Endothelial cell of umbilical vein (primary cell): ENCODE data around the gene CP. TPM values are rescaled to one million over a fixed set of nuclear protein-coding genes. Genes with fewer than 3 reads are reported as not detected.

Experiments used
- BruUV-seq: library from RNA; stranded (reverse); fragments of 400-500 nt; replicated peaks from 2 replicates; lab custom pipeline; 2021; lab: Mats Ljungman, UMichigan
- CTCF ChIA-PET: fragments of 300-600, 350-600 bp; sonication (Branson Sonifier 250); formaldehyde crosslinking; loops from one replicate; lab custom pipeline; 2021; ENCODE audit warnings: antibody characterized with exemption, inconsistent platforms; lab: Charles Lee
- POLR2A ChIA-PET: fragments of 300-600, 350-600 bp; sonication (Branson Sonifier 250); formaldehyde crosslinking; loops from one replicate; lab custom pipeline; 2021; ENCODE audit warnings: antibody characterized with exemption, inconsistent platforms; lab: Charles Lee
- DNase-seq: peaks from one replicate; pipeline ENCODE4 v3.0.0-alpha.2; 2011; ENCODE audit warnings: low read depth, low spot score
- FAIRE-seq: peaks from 2 replicates; lab custom pipeline; 2011; peaks lifted over from hg19 to GRCh38; lab: Jason Lieb, UNC
- H2AFZ ChIP-seq: 2 replicates; pipeline ENCODE4 v1.6.0; 2012; ENCODE audit warnings: low read depth, low read length, control low read depth, inconsistent platforms
- H3K27ac ChIP-seq: 2 replicates; pipeline ENCODE4 v1.5.1; 2011; ENCODE audit warnings: low read depth, mild to moderate bottlenecking, control low read depth, low read length, moderate library complexity; ENCODE audit not compliant: insufficient read depth
- H3K27me3 ChIP-seq, 2 experiments: 2 replicates each; pipeline versions ENCODE4 v1.6.0 to v1.6.1; 2011; ENCODE audit warnings: low read length in 2 of 2, mixed read lengths in 1 of 2; ENCODE audit not compliant: control insufficient read depth in 2 of 2, insufficient read depth in 2 of 2
- H3K36me3 ChIP-seq, 2 experiments: 2 replicates in 1 of 2; 3 replicates in 1 of 2; pipeline ENCODE4 v1.5.1; 2011; ENCODE audit warnings: low read length in 2 of 2, mild to moderate bottlenecking in 1 of 2, moderate library complexity in 1 of 2; ENCODE audit not compliant: control insufficient read depth in 2 of 2, insufficient read depth in 2 of 2; ENCODE audit errors: extremely low read depth in 1 of 2
- H3K4me1 ChIP-seq: 3 replicates; pipeline ENCODE4 v1.5.1; 2011; ENCODE audit warnings: mild to moderate bottlenecking, low read length; ENCODE audit not compliant: control insufficient read depth, insufficient read depth; ENCODE audit errors: extremely low read depth
- H3K4me2 ChIP-seq: 2 replicates; pipeline ENCODE4 v1.6.1; 2011; ENCODE audit warnings: low read length, control low read depth, mixed read lengths; ENCODE audit not compliant: insufficient read depth
- H3K4me3 ChIP-seq, 3 experiments: fragments of 200-600 bp in 1 of 3; sonication (generic), shearing (Covaris generic) in 1 of 3; replicated peaks in 1 of 3; 2 replicates each; pipeline ENCODE4 v1.5.1; 2011 to 2016; ENCODE audit warnings: control low read depth in 3 of 3, low read length in 3 of 3, mild to moderate bottlenecking in 2 of 3, inconsistent platforms in 1 of 3, low read depth in 1 of 3, moderate library complexity in 1 of 3; ENCODE audit not compliant: insufficient read depth in 1 of 3
- H3K79me2 ChIP-seq: 2 replicates; pipeline ENCODE4 v1.6.0; 2012; ENCODE audit warnings: low read length, inconsistent platforms; ENCODE audit not compliant: control insufficient read depth, insufficient read depth
- H3K9ac ChIP-seq: replicated peaks from 2 replicates; pipeline ENCODE3; 2011; ENCODE audit warnings: low read length, control low read depth; ENCODE audit not compliant: insufficient read depth; ENCODE audit errors: extremely low read depth
- H3K9me1 ChIP-seq: replicated peaks from 3 replicates; pipeline ENCODE4 v1.6.0; 2011; ENCODE audit warnings: mild to moderate bottlenecking, low read length; ENCODE audit not compliant: control insufficient read depth, insufficient read depth; ENCODE audit errors: extremely low read depth
- H3K9me3 ChIP-seq: replicated peaks from 2 replicates; pipeline ENCODE4 v1.5.1; 2012; ENCODE audit warnings: low read length, inconsistent platforms; ENCODE audit not compliant: control insufficient read depth, insufficient read depth
- H4K20me1 ChIP-seq: replicated peaks from 2 replicates; pipeline ENCODE3; 2011; ENCODE audit warnings: mild to moderate bottlenecking, low read length; ENCODE audit not compliant: control insufficient read depth, insufficient read depth; ENCODE audit errors: extremely low read depth
- EZH2 ChIP-seq: IDR thresholded peaks from 2 replicates; pipeline ENCODE4 v1.6.1; 2012; ENCODE audit warnings: borderline replicate concordance, low read depth, mild to moderate bottlenecking, moderate library complexity, low read length, inconsistent platforms; ENCODE audit not compliant: severe bottlenecking
- FOS ChIP-seq: IDR thresholded peaks from 2 replicates; pipeline ENCODE4 v1.6.1; 2011; ENCODE audit warnings: mild to moderate bottlenecking, low read length, moderate library complexity, borderline replicate concordance; ENCODE audit not compliant: insufficient read depth
- GATA2 ChIP-seq: IDR thresholded peaks from 2 replicates; pipeline ENCODE4 v1.7.0; 2011; ENCODE audit warnings: low read depth, mild to moderate bottlenecking, moderate library complexity, mixed read lengths, low read length; ENCODE audit not compliant: insufficient read length, insufficient read depth
- JUN ChIP-seq: IDR thresholded peaks from 2 replicates; pipeline ENCODE4 v1.6.1; 2011; ENCODE audit warnings: borderline replicate concordance, low read depth; ENCODE audit not compliant: insufficient read length, insufficient read depth
- MYC ChIP-seq: IDR thresholded peaks from one replicate; pipeline ENCODE4 v1.6.1; 2011; ENCODE audit warnings: mild to moderate bottlenecking, low read depth, low read length
- POLR2A ChIP-seq: IDR thresholded peaks from 2 replicates; pipeline ENCODE4 v1.6.1; 2012; ENCODE audit warnings: low read depth, mild to moderate bottlenecking, control low read depth, low read length
- POLR2AphosphoS5 ChIP-seq: IDR thresholded peaks from 2 replicates; pipeline ENCODE4 v1.6.1; 2012; ENCODE audit warnings: low read depth, mild to moderate bottlenecking, control low read depth, low read length, moderate library complexity; ENCODE audit not compliant: insufficient read depth
- dilution Hi-C: fragments of 300-500 bp; cut with MboI; formaldehyde crosslinking; loops from one replicate; pipeline ENCODE4 v1.15.0; 2019; ENCODE audit warnings: low sequenced_read_pairs; ENCODE audit not compliant: extremely low pct_ligation_motif_present
- intact Hi-C: fragments of 100-400 bp; cut with micrococcal nuclease; formaldehyde crosslinking; loops from one replicate; pipeline ENCODE4 v1.10.0; 2022
- polyA plus RNA-seq, 4 experiments: library from polyadenylated mRNA; depleted of rRNA in 3 of 4; stranded (reverse) in 3 of 4; unstranded in 1 of 4; fragments of >200 nt; gene quantifications; 2 replicates each; pipeline versions ENCODE4 v1.2.1 to v1.2.3, GENCODE V29; 2011 to 2012; ENCODE audit warnings: missing spikeins in 1 of 4
- total RNA-seq: library from RNA; stranded (reverse); gene quantifications from 2 replicates; pipeline ENCODE4 v1.2.3, GENCODE V29; 2021
- TF ChIP-seq, protein P1 (sequence below): IDR thresholded peaks from 2 replicates; pipeline ENCODE4 v1.6.1; 2011; ENCODE audit not compliant: insufficient read depth, insufficient read length
- TF ChIP-seq, protein P2 (sequence below), 2 donors: IDR thresholded peaks; 1 replicate in 1 of 2; 2 replicates in 1 of 2; pipeline ENCODE4 v1.5.1; 2011; ENCODE audit warnings: low read length in 2 of 2, mild to moderate bottlenecking in 2 of 2, moderate library complexity in 2 of 2, control low read depth in 1 of 2, inconsistent platforms in 1 of 2, low read depth in 1 of 2; ENCODE audit not compliant: insufficient read depth in 1 of 2; ENCODE audit errors: extremely low read depth in 1 of 2

CP gene
- total and polyA plus RNA-seq, 2 donors (not counting 3 experiments of a cell fraction or from before 2014, with no cell fraction given), result not detected

DNA sequence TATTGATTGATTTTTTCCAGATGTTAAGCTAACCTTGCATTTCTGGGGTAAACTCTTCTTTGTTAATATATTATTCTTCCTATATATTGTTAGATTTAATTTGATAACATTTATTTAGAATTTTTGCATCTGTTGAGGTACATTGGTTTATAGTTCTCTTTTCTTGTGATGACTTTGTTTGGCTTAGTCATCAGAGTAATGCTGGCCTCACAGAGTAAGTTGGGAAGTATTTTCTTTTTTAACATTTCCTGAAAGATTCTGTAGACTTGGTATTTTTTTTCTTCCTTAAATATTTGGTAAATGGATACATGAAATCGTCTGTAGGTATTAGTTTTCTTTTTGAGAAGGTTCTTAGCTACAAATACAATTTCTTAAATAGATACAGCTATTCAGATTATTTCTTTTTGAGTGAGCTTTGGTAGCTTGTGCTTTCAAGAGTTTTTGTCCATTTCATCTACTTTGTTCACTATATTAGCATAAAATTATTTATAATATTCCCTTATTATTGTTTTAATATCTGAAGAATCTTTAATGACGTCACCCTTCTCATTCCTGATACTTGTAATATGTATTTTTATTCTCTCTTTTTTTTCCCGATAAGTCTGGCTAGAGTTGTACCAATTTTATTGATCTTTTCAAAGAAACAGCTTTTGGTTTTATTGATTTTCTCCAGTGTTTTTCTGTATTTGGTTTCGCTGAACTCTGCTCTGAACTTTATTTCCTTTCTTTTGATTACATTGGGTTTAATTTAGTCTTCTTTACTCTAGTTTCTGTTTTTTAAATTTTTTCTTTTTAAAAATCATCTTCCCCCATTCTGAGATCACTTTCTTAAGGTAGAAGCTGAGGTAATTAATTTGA lies 98.7 kb downstream of the CP start:
- FAIRE-seq, result peak; percentile 4
- DNase-seq, result no peak
- no TSS peak for BruUV-seq

More for the DNA sequence above, 98.7 kb downstream of the CP start:
- no peaks in the 10 kb centered on the region for H4K20me1 ChIP-seq
- intact Hi-C loops, result no loop called here
- TF ChIP-seq FOS (no peak), POLR2A (no peak), JUN (no peak), MYC (no peak), EZH2 (no peak), POLR2AphosphoS5 (no peak), GATA2 (no peak)
- TF ChIP-seq, protein P1, sequence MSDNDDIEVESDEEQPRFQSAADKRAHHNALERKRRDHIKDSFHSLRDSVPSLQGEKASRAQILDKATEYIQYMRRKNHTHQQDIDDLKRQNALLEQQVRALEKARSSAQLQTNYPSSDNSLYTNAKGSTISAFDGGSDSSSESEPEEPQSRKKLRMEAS, result no peak
- TF ChIP-seq, protein P2, sequence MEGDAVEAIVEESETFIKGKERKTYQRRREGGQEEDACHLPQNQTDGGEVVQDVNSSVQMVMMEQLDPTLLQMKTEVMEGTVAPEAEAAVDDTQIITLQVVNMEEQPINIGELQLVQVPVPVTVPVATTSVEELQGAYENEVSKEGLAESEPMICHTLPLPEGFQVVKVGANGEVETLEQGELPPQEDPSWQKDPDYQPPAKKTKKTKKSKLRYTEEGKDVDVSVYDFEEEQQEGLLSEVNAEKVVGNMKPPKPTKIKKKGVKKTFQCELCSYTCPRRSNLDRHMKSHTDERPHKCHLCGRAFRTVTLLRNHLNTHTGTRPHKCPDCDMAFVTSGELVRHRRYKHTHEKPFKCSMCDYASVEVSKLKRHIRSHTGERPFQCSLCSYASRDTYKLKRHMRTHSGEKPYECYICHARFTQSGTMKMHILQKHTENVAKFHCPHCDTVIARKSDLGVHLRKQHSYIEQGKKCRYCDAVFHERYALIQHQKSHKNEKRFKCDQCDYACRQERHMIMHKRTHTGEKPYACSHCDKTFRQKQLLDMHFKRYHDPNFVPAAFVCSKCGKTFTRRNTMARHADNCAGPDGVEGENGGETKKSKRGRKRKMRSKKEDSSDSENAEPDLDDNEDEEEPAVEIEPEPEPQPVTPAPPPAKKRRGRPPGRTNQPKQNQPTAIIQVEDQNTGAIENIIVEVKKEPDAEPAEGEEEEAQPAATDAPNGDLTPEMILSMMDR (IDR thresholded peaks at IDR 0.05; ENCODE audit: extremely low read depth in 1 of 2, insufficient read depth in 1 of 2, low read depth in 1 of 2, low read length in 2 of 2), result no peak
- ChIA-PET POLR2A (no interaction called here), CTCF (interaction anchor here (0.7 to 8.0 kb wide), 9 partner anchors 10 to 686 kb away, joined by 3 to 136 read pairs (median 4); no protein-coding TSS in a partner anchor)
- no peak overlapping the region for H3K9ac ChIP-seq
- no peaks in the 10 kb centered on the region for H3K9me1 ChIP-seq
- H3K27me3 ChIP-seq, result peaks cover 0 to 1% of the 10 kb centered on the region in 2 experiments
- H3K79me2 ChIP-seq, result no peaks in the 10 kb centered on the region
- no peak overlapping the region for H3K4me2 ChIP-seq
- H3K36me3 ChIP-seq, result no peaks in the 10 kb centered on the region
- H3K4me3 ChIP-seq, result no peak overlapping the region
- no peak overlapping the region for H3K27ac ChIP-seq
- no peaks in the 10 kb centered on the region for H3K9me3 ChIP-seq
- no peak overlapping the region for H2AFZ ChIP-seq
- dilution Hi-C loops, result no loop called here
- no peaks in the 10 kb centered on the region for H3K4me1 ChIP-seq

Other genes with a start within 250 kb of the CP start
- 46.8 and 58.5 TPM in 2 replicates for gene GYG1, start 230.3 kb downstream of the CP start, total RNA-seq
- 24.7 and 25.2 TPM in 2 replicates for gene GYG1, start 230.3 kb downstream of the CP start, polyA plus RNA-seq
- gene HLTF, start 135.3 kb downstream of the CP start, total RNA-seq, result 23.2 and 24.6 TPM in 2 replicates
- gene HLTF, start 135.3 kb downstream of the CP start, polyA plus RNA-seq, result 4.7 and 8.7 TPM in 2 replicates
- gene HPS3, start 92.2 kb downstream of the CP start, total RNA-seq, result 16.1 and 17.8 TPM in 2 replicates
- gene HPS3, start 92.2 kb downstream of the CP start, polyA plus RNA-seq, result 6.7 and 8.8 TPM in 2 replicates
- 142 and 158 TPM in 2 replicates for gene TM4SF18, start 111.8 kb upstream of the CP start, total RNA-seq
- 150 and 163 TPM in 2 replicates for gene TM4SF18, start 111.8 kb upstream of the CP start, polyA plus RNA-seq
- 559 and 619 TPM in 2 replicates for gene TM4SF1, start 155.8 kb upstream of the CP start, total RNA-seq
- gene TM4SF1, start 155.8 kb upstream of the CP start, polyA plus RNA-seq, result 1,270 and 1,407 TPM in 2 replicates